Subcutaneous abdominal adipose tissue (tissue), 5 donors: ENCODE results near the gene ERC2.

Experiments
- H3K27ac ChIP-seq: one replicate; pipeline ENCODE4 v1.7.0; 2013; ENCODE audit warnings: low read depth, mild to moderate bottlenecking, inconsistent platforms, low read length, moderate library complexity
- H3K27me3 ChIP-seq, 5 donors: one replicate each; pipeline ENCODE4 v1.7.0; 2013; ENCODE audit warnings: low read length in 5 of 5, inconsistent platforms in 1 of 5; ENCODE audit not compliant: control insufficient read depth in 5 of 5, insufficient read depth in 4 of 5
- H3K36me3 ChIP-seq, 5 donors: one replicate each; pipeline ENCODE4 v1.7.0; 2013; ENCODE audit warnings: low read length in 5 of 5; ENCODE audit not compliant: control insufficient read depth in 5 of 5, insufficient read depth in 5 of 5
- H3K4me1 ChIP-seq, 5 donors: one replicate each; pipeline ENCODE4 v1.7.0; 2013; ENCODE audit warnings: low read length in 5 of 5, mild to moderate bottlenecking in 3 of 5, moderate library complexity in 1 of 5; ENCODE audit not compliant: control insufficient read depth in 5 of 5, insufficient read depth in 5 of 5
- H3K4me3 ChIP-seq, 5 donors: one replicate each; pipeline ENCODE4 v1.7.0; 2013; ENCODE audit warnings: low read length in 5 of 5, low read depth in 1 of 5
- H3K9ac ChIP-seq, 5 donors: one replicate each; pipeline ENCODE4 v1.7.0; 2013; ENCODE audit warnings: low read length in 5 of 5, mild to moderate bottlenecking in 4 of 5, moderate library complexity in 3 of 5
- H3K9me3 ChIP-seq, 5 donors: one replicate each; pipeline ENCODE4 v1.7.0; 2013; ENCODE audit warnings: low read length in 5 of 5; ENCODE audit not compliant: control insufficient read depth in 5 of 5
- donor health status: healthy.
- donor health status: healthy.
- donor health status: healthy.
- donor health status: healthy.
- donor health status: healthy.

Gene ERC2

GRCh38 chr3:55521064-55521737 is 947.1 kb downstream of the ERC2 start:
- Histone ChIP-seq H3K9me3 (no peaks in the 10 kb centered on the region), H3K27me3 (peaks cover 0 to 6% (median 0%) of the 10 kb centered on the region in 5 donors), H3K4me3 (no peak overlapping the region), H3K9ac (no peak overlapping the region), H3K27ac (no peak overlapping the region), H3K36me3 (no peaks in the 10 kb centered on the region), H3K4me1 (peaks cover 0 to 14% (median 5%) of the 10 kb centered on the region in 5 donors)

- no peak overlapping the region for H3K4me3 ChIP-seq
- H3K36me3 ChIP-seq = no peaks in the 10 kb centered on the region
- peaks cover 0 to 10% (median 3%) of the 10 kb centered on the region in 5 donors for H3K27me3 ChIP-seq
- peaks cover 0 to 14% (median 5%) of the 10 kb centered on the region in 5 donors for H3K4me1 ChIP-seq
- H3K9ac ChIP-seq = no peak overlapping the region
- no peak overlapping the region for H3K27ac ChIP-seq
- no peaks in the 10 kb centered on the region for H3K9me3 ChIP-seq
These were observed 949.2 kb downstream of the ERC2 start for GRCh38 chr3:55519019-55519418.

DNA sequence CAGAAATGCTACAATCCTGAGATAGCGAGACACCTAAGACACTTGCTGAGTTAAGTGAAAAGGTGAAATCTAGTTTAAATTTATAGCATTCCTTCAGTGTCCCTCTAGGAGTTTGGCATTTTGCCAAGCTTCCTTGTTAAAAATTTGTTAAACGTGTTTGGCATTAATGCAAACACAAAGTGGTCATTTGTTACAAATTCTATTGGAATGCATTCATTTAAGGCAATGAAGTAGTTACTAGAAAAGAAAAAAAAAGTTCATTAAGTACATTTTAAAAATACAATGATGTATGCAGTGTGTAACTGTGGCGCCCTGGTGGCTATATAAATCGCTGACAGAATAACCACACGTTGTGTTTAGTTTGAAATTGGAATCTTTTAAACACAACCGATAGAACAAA is 949.8 kb downstream of the ERC2 start:
- H3K4me1 ChIP-seq = peaks cover 0 to 14% (median 5%) of the 10 kb centered on the region in 5 donors
- H3K4me3 ChIP-seq = no peak overlapping the region
- H3K9me3 ChIP-seq = no peaks in the 10 kb centered on the region
- no peak overlapping the region for H3K9ac ChIP-seq
- peaks cover 0 to 10% (median 3%) of the 10 kb centered on the region in 5 donors for H3K27me3 ChIP-seq
- H3K36me3 ChIP-seq = no peaks in the 10 kb centered on the region
- H3K27ac ChIP-seq = no peak overlapping the region

DNA sequence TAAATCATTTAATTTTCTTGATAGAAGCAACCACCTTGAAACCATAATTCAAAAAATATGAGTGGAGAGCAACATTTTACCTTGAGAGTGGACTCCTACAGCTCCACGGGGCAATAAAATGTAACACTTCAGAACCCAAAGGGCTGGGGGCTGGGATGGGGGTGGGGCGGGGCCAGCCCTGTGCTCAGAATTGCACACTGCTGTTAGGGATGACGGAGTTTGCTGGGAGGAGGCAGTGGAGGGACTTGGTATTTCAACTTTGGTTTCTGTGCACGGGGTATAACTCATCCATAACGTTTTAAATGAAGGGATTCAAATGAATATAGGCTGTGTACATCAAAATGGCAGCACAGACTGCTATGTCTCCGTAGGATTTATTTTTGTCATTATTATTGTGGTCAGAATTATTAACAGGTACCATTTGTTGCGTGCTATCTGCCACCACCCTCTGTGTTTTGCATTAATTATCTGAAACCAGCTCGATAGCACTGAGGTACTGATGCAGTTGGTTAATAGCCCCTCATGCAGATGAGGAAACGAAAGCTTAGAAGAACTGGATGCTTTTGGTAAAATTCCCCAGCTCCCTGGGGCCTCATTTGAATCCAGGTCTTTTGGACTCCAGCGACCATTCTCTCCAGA is 951.8 kb downstream of the ERC2 start:
- Histone ChIP-seq H3K4me3 (no peak overlapping the region), H3K36me3 (no peaks in the 10 kb centered on the region), H3K27me3 (peaks cover 0 to 10% (median 3%) of the 10 kb centered on the region in 5 donors), H3K4me1 (peaks cover 0 to 17% (median 7%) of the 10 kb centered on the region in 5 donors), H3K9me3 (no peaks in the 10 kb centered on the region), H3K9ac (no peak overlapping the region), H3K27ac (no peak overlapping the region)

DNA sequence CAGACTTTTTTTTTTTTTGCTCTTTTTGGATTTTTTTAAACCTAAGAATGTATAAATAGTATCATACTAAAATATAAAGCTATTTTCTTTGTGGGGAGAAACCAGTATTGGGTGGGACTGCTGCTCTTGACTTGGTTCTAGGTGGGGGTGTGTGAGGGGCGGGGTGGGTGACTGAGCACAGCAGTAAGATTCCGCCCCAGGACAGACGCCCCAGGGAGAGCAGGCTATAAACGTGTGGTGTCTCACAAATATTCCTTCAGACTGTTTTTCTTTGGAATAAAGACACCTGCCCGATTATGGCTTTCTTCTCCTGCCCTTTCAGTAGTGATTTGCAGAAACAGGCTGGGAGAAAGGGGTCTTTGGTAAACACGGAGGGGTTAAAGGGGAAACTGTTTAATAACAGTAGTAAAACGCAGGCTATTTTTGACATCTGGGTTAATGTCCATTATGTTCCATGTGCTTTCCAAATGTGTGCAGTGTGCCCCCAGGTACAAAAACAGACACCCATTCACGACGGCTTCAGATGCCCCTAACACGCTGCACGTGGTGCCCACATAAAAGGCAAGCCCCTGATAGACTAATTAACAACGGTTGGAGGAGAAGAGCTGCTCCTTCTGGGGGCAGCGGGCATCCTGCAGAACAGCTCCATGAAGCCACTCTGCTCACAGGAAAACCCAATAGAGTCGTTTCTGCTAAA is 952.6 kb downstream of the ERC2 start:
- no peaks in the 10 kb centered on the region for H3K36me3 ChIP-seq
- no peak overlapping the region for H3K4me3 ChIP-seq
- no peak overlapping the region for H3K9ac ChIP-seq
- peaks cover 0 to 13% (median 7%) of the 10 kb centered on the region in 5 donors for H3K4me1 ChIP-seq
- no peak overlapping the region for H3K27ac ChIP-seq
- H3K27me3 ChIP-seq = peaks cover 0 to 10% (median 3%) of the 10 kb centered on the region in 5 donors
- no peaks in the 10 kb centered on the region for H3K9me3 ChIP-seq

DNA sequence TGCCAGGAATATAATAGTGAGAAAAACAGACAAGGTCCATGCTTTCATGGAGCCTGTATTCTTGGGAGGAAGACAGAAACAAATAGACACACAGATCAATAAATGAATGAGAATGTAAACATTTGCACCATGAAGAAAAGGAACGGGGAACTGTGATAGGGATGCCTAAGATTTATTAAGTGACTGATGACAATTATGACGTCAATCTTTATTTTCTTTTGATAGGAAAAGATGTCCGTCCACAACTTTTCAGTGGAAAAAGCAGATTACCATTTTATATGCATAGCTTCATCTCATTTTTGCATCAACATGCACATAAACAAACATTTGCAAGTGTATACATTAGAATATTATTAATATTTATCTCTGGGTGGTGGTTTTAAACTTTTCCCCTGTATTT is 953.3 kb downstream of the ERC2 start:
- peaks cover 0 to 13% (median 7%) of the 10 kb centered on the region in 5 donors for H3K4me1 ChIP-seq
- no peaks in the 10 kb centered on the region for H3K9me3 ChIP-seq

DNA sequence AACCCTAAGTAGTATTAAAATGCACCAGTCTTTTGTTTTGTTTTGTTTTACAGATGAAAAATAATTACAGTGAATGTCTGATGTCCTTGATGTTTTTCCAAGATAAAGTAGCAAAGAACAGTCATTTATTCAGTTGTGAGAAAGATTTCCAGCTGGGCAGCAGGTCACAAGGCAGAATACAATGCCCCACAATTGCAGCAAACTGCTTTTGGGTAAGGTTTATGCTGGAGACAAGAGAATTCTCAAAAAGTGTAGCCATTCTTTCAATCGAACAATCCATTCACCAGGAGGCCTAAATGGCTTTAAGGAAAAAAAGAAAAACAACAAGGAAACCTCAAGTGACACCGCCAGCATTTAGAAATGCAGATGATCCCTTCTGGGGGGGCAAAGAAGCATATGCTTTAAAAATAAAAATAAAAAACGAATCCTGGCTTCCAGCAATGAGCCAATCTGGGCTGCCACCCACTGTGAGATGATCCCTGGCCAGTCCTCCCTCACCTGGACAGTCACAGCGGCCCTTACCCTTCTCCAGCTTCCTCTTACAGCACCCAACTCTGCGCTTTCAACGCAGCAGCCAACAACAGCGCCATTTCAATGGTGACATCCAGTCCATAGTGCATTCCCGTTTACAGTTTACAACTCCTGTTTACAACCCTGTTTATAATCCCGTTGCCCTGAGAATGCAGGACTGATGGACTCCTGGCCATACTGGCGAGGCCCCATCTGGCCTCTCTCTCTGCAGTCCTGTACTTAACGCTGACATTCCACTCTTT is 955.5 kb downstream of the ERC2 start:
- Histone ChIP-seq H3K36me3 (no peaks in the 10 kb centered on the region), H3K4me3 (no peak overlapping the region), H3K4me1 (peaks cover 0 to 13% (median 7%) of the 10 kb centered on the region in 5 donors), H3K9me3 (no peaks in the 10 kb centered on the region), H3K27ac (no peak overlapping the region), H3K27me3 (peaks cover 0 to 10% (median 3%) of the 10 kb centered on the region in 5 donors), H3K9ac (no peak overlapping the region)

More for the DNA sequence above, 953.3 kb downstream of the ERC2 start:
- H3K4me3 ChIP-seq = no peak overlapping the region
- H3K27me3 ChIP-seq = peaks cover 0 to 10% (median 3%) of the 10 kb centered on the region in 5 donors
- no peak overlapping the region for H3K9ac ChIP-seq
- no peaks in the 10 kb centered on the region for H3K36me3 ChIP-seq
- H3K27ac ChIP-seq = no peak overlapping the region

- Histone ChIP-seq H3K27ac (no peak overlapping the region), H3K4me1 (peaks cover 0 to 13% (median 7%) of the 10 kb centered on the region in 5 donors), H3K27me3 (peaks cover 3 to 11% (median 4%) of the 10 kb centered on the region in 5 donors), H3K36me3 (no peaks in the 10 kb centered on the region), H3K9me3 (no peaks in the 10 kb centered on the region), H3K4me3 (no peak overlapping the region), H3K9ac (no peak overlapping the region)
These were observed 956.2 kb downstream of the ERC2 start for GRCh38 chr3:55511895-55512570.

GRCh38 chr3:55508335-55508734 is 959.9 kb downstream of the ERC2 start:
- no peak overlapping the region for H3K9ac ChIP-seq
- H3K4me3 ChIP-seq = no peak overlapping the region
- H3K27ac ChIP-seq = no peak overlapping the region
- H3K36me3 ChIP-seq = no peaks in the 10 kb centered on the region
- peaks cover 0 to 5% (median 3%) of the 10 kb centered on the region in 5 donors for H3K27me3 ChIP-seq
- H3K4me1 ChIP-seq = peaks cover 0 to 13% (median 7%) of the 10 kb centered on the region in 5 donors
- no peaks in the 10 kb centered on the region for H3K9me3 ChIP-seq
